ENCODE measurements around the gene CXCL16.
"Not testable (repeated sequence)": the region's sequence is repeated elsewhere in the genome, so short reads cannot be mapped to it uniquely, and the experiment has no call there.

The CXCL16 gene

DNA sequence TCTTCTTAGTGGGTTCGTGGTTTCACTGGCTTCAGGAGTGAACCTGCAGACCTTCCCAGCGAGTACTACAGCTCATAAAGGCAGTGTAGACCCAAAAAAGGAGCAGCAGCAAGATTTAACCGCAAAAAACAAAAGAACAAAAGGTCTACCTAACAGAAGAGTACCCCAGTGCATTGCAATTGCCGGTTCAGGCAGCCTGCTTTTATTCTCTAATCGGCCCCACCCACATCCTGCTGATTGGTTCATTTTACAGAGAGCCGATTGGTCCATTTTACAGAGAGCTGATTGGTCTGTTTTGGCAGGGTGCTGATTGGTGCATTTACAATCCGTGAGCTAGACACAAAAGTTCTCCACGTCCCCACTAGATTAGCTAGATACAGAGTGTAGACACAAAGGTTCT lies 31.3 kb downstream of the CXCL16 start:
- TF ChIP-seq, protein P1, sequence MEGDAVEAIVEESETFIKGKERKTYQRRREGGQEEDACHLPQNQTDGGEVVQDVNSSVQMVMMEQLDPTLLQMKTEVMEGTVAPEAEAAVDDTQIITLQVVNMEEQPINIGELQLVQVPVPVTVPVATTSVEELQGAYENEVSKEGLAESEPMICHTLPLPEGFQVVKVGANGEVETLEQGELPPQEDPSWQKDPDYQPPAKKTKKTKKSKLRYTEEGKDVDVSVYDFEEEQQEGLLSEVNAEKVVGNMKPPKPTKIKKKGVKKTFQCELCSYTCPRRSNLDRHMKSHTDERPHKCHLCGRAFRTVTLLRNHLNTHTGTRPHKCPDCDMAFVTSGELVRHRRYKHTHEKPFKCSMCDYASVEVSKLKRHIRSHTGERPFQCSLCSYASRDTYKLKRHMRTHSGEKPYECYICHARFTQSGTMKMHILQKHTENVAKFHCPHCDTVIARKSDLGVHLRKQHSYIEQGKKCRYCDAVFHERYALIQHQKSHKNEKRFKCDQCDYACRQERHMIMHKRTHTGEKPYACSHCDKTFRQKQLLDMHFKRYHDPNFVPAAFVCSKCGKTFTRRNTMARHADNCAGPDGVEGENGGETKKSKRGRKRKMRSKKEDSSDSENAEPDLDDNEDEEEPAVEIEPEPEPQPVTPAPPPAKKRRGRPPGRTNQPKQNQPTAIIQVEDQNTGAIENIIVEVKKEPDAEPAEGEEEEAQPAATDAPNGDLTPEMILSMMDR (conservative IDR thresholded peaks at IDR 0.05; ENCODE audit: low read depth, low read length) = no peak
- no peak for DNase-seq (ENCODE audit: low read depth)
- H3K4me3 ChIP-seq (ENCODE audit: low read length) = no peak overlapping the region

DNA sequence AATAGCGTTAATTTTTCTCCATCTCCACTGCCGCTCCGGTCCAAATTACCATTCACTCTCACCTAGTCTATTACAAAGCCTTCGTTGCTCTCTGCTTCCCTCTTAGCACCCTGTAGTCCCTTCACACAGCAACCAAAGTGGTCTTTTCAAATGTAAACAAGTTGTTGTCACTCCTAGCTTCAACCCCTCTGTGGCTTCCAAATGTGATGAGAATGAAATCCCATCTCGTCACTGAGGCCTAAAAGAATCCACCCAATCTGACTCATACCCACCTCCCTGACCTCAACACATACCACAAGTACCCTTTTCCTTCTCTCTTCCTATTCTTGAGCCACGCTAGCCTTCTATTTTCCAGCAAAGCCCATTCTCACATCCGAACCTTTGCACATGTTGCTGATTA lies 33.6 kb downstream of the CXCL16 start:
- DNase-seq (ENCODE audit: low read depth) = no peak
- TF ChIP-seq, protein P1 (conservative IDR thresholded peaks at IDR 0.05; ENCODE audit: low read depth, low read length) = no peak
- H3K4me3 ChIP-seq (ENCODE audit: low read length) = no peak overlapping the region

DNA sequence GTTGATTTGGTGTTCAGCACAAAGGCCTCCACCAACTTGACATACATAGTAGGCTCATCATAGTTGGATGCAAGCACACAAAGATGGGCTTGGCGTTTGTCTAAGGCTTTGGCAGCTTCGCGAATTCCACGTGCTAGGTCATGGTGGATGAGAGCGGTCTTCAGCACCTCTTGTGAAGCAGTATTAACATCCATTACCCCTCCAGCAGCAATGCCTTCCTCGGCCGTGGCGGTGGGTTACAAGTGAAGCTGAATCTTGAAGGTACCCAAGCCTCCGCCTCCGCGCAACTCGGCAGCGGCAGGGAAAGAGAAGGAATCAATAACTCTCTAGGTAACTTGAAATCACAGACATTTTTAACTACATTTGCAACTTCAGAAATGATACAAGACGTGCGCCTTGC lies 34.7 kb downstream of the CXCL16 start:
- no peak overlapping the region for H3K4me3 ChIP-seq (ENCODE audit: low read length)
- TF ChIP-seq, protein P1 (conservative IDR thresholded peaks at IDR 0.05; ENCODE audit: low read depth, low read length) = no peak
- DNase-seq (ENCODE audit: low read depth) = no peak

DNA sequence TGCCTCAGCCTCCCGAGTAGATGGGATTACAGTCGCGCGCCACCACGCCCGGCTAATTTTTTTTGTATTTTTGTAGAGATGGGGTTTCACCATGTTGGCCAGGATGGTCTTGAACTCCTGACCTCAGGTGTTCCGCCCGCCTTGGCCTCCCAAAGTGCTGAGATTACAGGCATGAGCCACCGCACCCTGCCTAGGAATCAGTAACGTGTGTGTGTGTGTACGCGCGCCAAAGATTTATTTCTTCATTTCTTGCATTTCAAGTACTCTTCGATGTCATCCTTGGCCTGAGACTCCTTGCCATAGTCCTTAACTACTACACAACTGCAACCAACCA lies 35.2 kb downstream of the CXCL16 start:
- not testable (repeated sequence) for DNase-seq (ENCODE audit: low read depth)
- H3K4me3 ChIP-seq (ENCODE audit: low read length) = peak overlapping the region; percentile 93

DNA sequence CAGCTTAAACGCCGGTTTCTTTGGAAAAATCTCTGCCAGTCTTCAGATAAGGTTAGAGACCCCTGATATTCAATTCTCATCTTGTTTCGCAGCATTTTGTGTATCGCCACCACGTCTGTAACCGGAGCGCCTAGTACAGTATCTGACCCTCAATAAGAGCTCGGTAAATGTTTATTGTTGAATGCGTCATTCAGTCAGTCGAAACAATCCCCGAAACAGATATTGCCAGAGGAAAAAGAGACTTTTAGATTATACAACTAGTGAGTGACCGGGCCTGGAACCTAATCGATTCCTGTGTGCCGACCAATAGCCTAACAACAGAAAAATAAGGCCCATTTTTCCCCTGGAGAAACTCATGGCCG lies 36.4 kb downstream of the CXCL16 start:
- TF ChIP-seq, protein P1 (conservative IDR thresholded peaks at IDR 0.05; ENCODE audit: low read depth, low read length) = no peak
- DNase-seq (ENCODE audit: low read depth) = no peak
- H3K4me3 ChIP-seq (ENCODE audit: low read length) = peak overlapping the region; percentile 93

DNA sequence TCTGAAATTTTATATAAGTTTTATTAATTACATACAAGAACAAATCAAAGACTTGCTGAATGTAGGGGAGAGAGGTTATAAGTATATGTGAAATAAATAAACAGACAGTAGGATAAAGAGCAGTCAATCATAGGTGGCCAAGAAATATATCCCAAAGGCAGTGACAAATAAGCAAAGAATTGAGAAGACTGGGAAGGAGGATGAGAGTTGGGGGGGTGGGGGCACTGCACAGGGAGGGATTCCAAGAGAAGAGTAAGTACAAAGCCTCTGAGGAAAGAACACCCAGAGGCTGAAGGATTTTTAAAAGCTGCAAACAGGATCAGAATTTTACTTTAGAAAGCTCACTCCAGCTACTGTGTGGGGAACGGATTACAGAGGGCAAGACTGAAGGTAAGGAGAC lies 38.6 kb downstream of the CXCL16 start:
- no peak for DNase-seq (ENCODE audit: low read depth)
- TF ChIP-seq, protein P1 (conservative IDR thresholded peaks at IDR 0.05; ENCODE audit: low read depth, low read length) = no peak
- H3K4me3 ChIP-seq (ENCODE audit: low read length) = no peak overlapping the region

DNA sequence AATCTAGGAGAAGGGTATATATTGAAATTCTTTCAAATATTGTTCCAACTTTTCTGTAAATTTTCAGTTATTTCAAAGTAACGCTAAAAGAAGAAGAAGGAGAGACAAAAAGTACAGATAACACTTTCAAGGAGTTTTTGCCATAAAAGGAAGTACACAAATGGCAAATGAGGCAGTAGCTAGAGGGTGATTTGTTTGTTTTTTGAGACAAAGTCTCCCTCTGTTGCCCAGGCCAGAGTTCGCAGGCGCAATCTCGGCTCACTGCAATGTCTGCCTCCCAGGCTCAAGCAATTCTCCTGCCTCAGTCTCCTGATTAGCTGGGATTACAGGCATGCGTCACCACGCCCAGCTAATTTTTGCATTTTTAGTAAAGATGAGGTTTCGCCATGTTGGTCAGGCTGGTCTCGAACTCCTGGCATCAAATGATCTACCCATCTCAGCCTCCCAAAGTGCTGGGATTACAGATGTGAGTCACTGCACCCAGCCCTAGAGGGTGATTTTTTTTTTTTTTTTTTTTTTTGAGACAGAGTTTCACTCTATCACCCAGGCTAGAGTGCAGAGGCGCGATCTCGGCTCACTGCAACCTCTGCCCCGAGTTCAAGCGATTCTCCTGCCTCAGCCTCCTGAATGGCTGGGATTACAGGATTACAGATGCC lies 40.2 kb downstream of the CXCL16 start:
- not testable (repeated sequence) for DNase-seq (ENCODE audit: low read depth); H3K4me3 ChIP-seq (ENCODE audit: low read length)

DNA sequence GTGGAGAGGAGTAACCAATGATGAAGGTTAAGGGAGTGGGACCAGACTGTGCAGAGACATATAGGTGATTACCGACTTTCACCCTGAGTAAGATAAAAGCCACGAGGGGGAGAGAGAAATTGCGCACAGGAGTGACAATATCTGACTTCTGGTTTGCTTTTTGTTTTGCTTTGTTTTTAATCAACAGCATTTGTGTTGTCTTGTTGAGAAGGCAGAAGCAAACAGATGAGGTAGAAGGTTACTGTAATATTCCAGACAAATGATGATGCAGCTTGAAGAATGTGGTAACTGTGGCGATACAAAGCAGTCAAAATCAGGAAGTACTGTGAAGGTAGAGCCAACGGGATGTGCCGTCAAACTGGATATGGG lies 43.3 kb downstream of the CXCL16 start:
- no peak overlapping the region for H3K4me3 ChIP-seq (ENCODE audit: low read length)
- TF ChIP-seq, protein P1 (conservative IDR thresholded peaks at IDR 0.05; ENCODE audit: low read depth, low read length) = no peak
- DNase-seq (ENCODE audit: low read depth) = no peak

Measured in retinal pigment epithelial cell (primary cell).